GM23338 (cell line): ENCODE results near the gene USP46. TPM values are rescaled to one million over a fixed set of nuclear protein-coding genes. Genes with fewer than 3 reads are reported as not detected.

Source experiments
- ATAC-seq: fragments of 200-7000 bp; cut with Tn5 transposase; 3 replicates; pipeline ENCODE4 v1.9.1; 2020
- DNase-seq: peaks from one replicate; pipeline ENCODE4 v3.0.0-alpha.2; 2015; ENCODE audit warnings: low spot score
- H2AFZ ChIP-seq: fragments of 200-600 bp; sonication (generic); 2 replicates; pipeline ENCODE4 v1.8.0; 2016; ENCODE audit warnings: antibody characterized with exemption, mild to moderate bottlenecking, moderate library complexity
- H3F3A ChIP-seq: fragments of 200-600 bp; sonication (generic); replicated peaks from 2 replicates; pipeline ENCODE4 v1.8.0; 2017; ENCODE audit warnings: antibody characterized with exemption, mixed run types, low read depth
- H3K27ac ChIP-seq: fragments of 200-600 bp; sonication (generic); 2 replicates; pipeline ENCODE4 v1.6.1; 2016; ENCODE audit warnings: low read depth
- H3K27me3 ChIP-seq: fragments of 200-600 bp; sonication (generic); 2 replicates; pipeline ENCODE4 v1.8.0; 2016; ENCODE audit warnings: mild to moderate bottlenecking, mixed run types, moderate library complexity; ENCODE audit not compliant: insufficient read depth
- H3K36me3 ChIP-seq: fragments of 200-600 bp; sonication (generic); 2 replicates; pipeline ENCODE4 v1.8.0; 2016; ENCODE audit warnings: mild to moderate bottlenecking; ENCODE audit not compliant: insufficient read depth
- H3K4me1 ChIP-seq: fragments of 200-600 bp; sonication (generic); 2 replicates; pipeline ENCODE4 v1.8.0; 2016; ENCODE audit warnings: mild to moderate bottlenecking, moderate library complexity; ENCODE audit not compliant: insufficient read depth
- H3K4me2 ChIP-seq: fragments of 200-600 bp; sonication (generic); 2 replicates; pipeline ENCODE4 v1.7.1; 2017; ENCODE audit warnings: mixed run types
- H3K4me3 ChIP-seq: fragments of 200-600 bp; sonication (generic); 2 replicates; pipeline ENCODE4 v1.6.1; 2016; ENCODE audit warnings: mixed run types
- H3K79me2 ChIP-seq: fragments of 200-600 bp; sonication (generic); replicated peaks from 2 replicates; pipeline ENCODE4 v1.8.0; 2017; ENCODE audit warnings: mild to moderate bottlenecking; ENCODE audit not compliant: insufficient read depth
- H3K9me2 ChIP-seq: fragments of 200-600 bp; sonication (generic); 2 replicates; pipeline ENCODE4 v1.8.0; 2017; ENCODE audit not compliant: insufficient read depth
- H4K20me1 ChIP-seq: fragments of 200-600 bp; sonication (generic); replicated peaks from 2 replicates; pipeline ENCODE4 v1.8.0; 2017; ENCODE audit warnings: mild to moderate bottlenecking; ENCODE audit not compliant: insufficient read depth
- H3K27ac Mint-ChIP-seq: 2 replicates; pipeline ENCODE4 v1.8.0; 2020; ENCODE audit warnings: inconsistent platforms, mild to moderate bottlenecking, moderate library complexity, mixed read lengths
- H3K27me3 Mint-ChIP-seq: 3 replicates; pipeline ENCODE4 v1.8.0; 2022; ENCODE audit warnings: low read depth, mild to moderate bottlenecking, moderate library complexity, mixed read lengths, inconsistent platforms; ENCODE audit not compliant: insufficient read depth, poor library complexity
- H3K36me3 Mint-ChIP-seq: 3 replicates; pipeline ENCODE4 v1.8.0; 2021; ENCODE audit warnings: low read depth, mild to moderate bottlenecking, inconsistent platforms, moderate library complexity, mixed read lengths
- H3K4me1 Mint-ChIP-seq: 3 replicates; pipeline ENCODE4 v1.8.0; 2020; ENCODE audit warnings: mild to moderate bottlenecking, inconsistent platforms, mixed read lengths
- H3K4me3 Mint-ChIP-seq: 3 replicates; pipeline ENCODE4 v1.8.0; 2021; ENCODE audit warnings: moderate library complexity, mild to moderate bottlenecking, inconsistent platforms, mixed read lengths
- H3K9me3 Mint-ChIP-seq: 3 replicates; pipeline ENCODE4 v1.8.0; 2020; ENCODE audit warnings: moderate library complexity, mild to moderate bottlenecking, inconsistent platforms, mixed read lengths
- CREB1 ChIP-seq: fragments of 250-450 bp; sonication (Bioruptor Pico); IDR thresholded peaks from 2 replicates; pipeline ENCODE4 v1.5.0; 2020; ENCODE audit warnings: low read depth, mild to moderate bottlenecking, moderate library complexity
- CTCF ChIP-seq, 2 experiments: fragments of 200-600 bp in 1 of 2; sonication (generic) in 1 of 2; conservative IDR thresholded peaks; 2 replicates each; pipeline versions ENCODE4 v1.5.1 to v1.6.1; 2016 to 2017; ENCODE audit warnings: antibody characterized with exemption in 2 of 2, low read depth in 2 of 2, mild to moderate bottlenecking in 2 of 2, moderate library complexity in 1 of 2
- ETS1 ChIP-seq: IDR thresholded peaks from 2 replicates; pipeline ENCODE4 v1.6.1; 2016; ENCODE audit warnings: antibody characterized with exemption
- JUNB ChIP-seq: IDR thresholded peaks from one replicate; pipeline ENCODE4 v1.6.1; 2016; ENCODE audit warnings: antibody characterized with exemption; ENCODE audit not compliant: unreplicated experiment
- NANOG ChIP-seq: IDR thresholded peaks from 2 replicates; pipeline ENCODE4 v1.6.1; 2016; ENCODE audit warnings: antibody characterized with exemption, borderline replicate concordance
- REST ChIP-seq: IDR thresholded peaks from one replicate; pipeline ENCODE4 v1.6.1; 2018; ENCODE audit warnings: antibody characterized with exemption; ENCODE audit not compliant: unreplicated experiment
- ZNF114 ChIP-seq: fragments of 250-450 bp; sonication (Bioruptor Pico); IDR thresholded peaks from 2 replicates; pipeline ENCODE4 v1.5.0; 2020; ENCODE audit warnings: mild to moderate bottlenecking, moderate library complexity
- ZNF462 ChIP-seq: fragments of 250-450 bp; sonication (Bioruptor Pico); IDR thresholded peaks from 2 replicates; pipeline ENCODE4 v1.5.0; 2020; ENCODE audit warnings: mild to moderate bottlenecking, moderate library complexity
- polyA plus RNA-seq: library from polyadenylated mRNA; unstranded; fragments of >200 nt; fragmentation: Nextera tagmentation; extraction: Ambion mirVana; gene quantifications from 2 replicates; pipeline ENCODE4 v1.2.1, GENCODE V29; 2016
- total RNA-seq: library from RNA; depleted of rRNA; stranded (reverse); fragments of >200 nt; shearing (Covaris generic); gene quantifications from 2 replicates; pipeline ENCODE4 v1.2.3, GENCODE V29; 2014

USP46 gene
- total and polyA plus RNA-seq, 2 experiments from 2014 or later: 40.5 to 59.4 TPM

GRCh38 chr4:52546449-52546848 lies 112.7 kb downstream of the USP46 start (continued):
- no peak for TF ChIP-seq ZNF114 (CRISPR knock-in tag)
- no peak for TF ChIP-seq ETS1
- TF ChIP-seq JUNB: no peak

- H3K4me1 ChIP-seq: peaks cover 10% of the 10 kb centered on the region
- no peaks in the 10 kb centered on the region; the same call in 2 of the 3 replicates for H3K9me3 Mint-ChIP-seq
- ATAC-seq (peak; percentile 98), DNase-seq (peak; percentile 77)
- no peak overlapping the region for H3K4me2 ChIP-seq
- H4K20me1 ChIP-seq: no peaks in the 10 kb centered on the region
- H3K36me3 Mint-ChIP-seq: no peaks in the 10 kb centered on the region
- no peak overlapping the region for H3K27ac ChIP-seq
- TF ChIP-seq JUNB (no peak), NANOG (no peak), CTCF (conservative IDR thresholded peaks at IDR 0.05; ENCODE audit: low read depth in 2 of 2) (peak; percentile 97 to 98), CREB1 (CRISPR knock-in tag) (no peak), ZNF462 (CRISPR knock-in tag) (no peak), REST (no peak)
- H3K4me3 ChIP-seq: no peak overlapping the region
- no peaks in the 10 kb centered on the region for H3K27me3 Mint-ChIP-seq
- no peaks in the 10 kb centered on the region for H3K9me2 ChIP-seq
- H3K27me3 ChIP-seq: no peaks in the 10 kb centered on the region
- 0 out of 2 replicates have a peak overlapping the region, but pooled peaks have one; percentile 6 for H2AFZ ChIP-seq
- H3K79me2 ChIP-seq: no peaks in the 10 kb centered on the region
- H3K4me3 Mint-ChIP-seq: no peak overlapping the region
- 0 out of 2 replicates have a peak overlapping the region, but pooled peaks have one; percentile 23 for H3K27ac Mint-ChIP-seq
- H3K36me3 ChIP-seq: no peaks in the 10 kb centered on the region
- H3K4me1 Mint-ChIP-seq: peaks cover 17% of the 10 kb centered on the region; the same call in 2 of the 3 replicates
- no peaks in the 10 kb centered on the region for H3F3A ChIP-seq
Measured at GRCh38 chr4:52545099-52546069, 113.7 kb downstream of the USP46 start.
